Activated CD8-positive, alpha-beta memory T cell treated with anti-CD3 and anti-CD28 coated beads for 36 hours (primary cell): ENCODE data around the gene NOSTRIN. TPM values are rescaled to one million over a fixed set of nuclear protein-coding genes. Genes with fewer than 3 reads are reported as not detected.
"Not testable (repeated sequence)": the region's sequence is repeated elsewhere in the genome, so short reads cannot be mapped to it uniquely, and the experiment has no call there.

Experiments used
- CTCF ChIA-PET: fragments of 350-600 bp; sonication (Branson Sonifier 250); formaldehyde crosslinking; loops from one replicate; lab custom pipeline; 2021; ENCODE audit warnings: antibody characterized with exemption; lab: Charles Lee
- POLR2A ChIA-PET: fragments of 350-600 bp; sonication (Branson Sonifier 250); formaldehyde crosslinking; loops from one replicate; lab custom pipeline; 2021; ENCODE audit warnings: antibody characterized with exemption; lab: Charles Lee
- total RNA-seq, 2 experiments: library from RNA; stranded (reverse); gene quantifications; one replicate each; pipeline ENCODE4 v1.2.3, GENCODE V29; 2021

The NOSTRIN gene
- total RNA-seq, 2 experiments from 2014 or later, result not detected

DNA sequence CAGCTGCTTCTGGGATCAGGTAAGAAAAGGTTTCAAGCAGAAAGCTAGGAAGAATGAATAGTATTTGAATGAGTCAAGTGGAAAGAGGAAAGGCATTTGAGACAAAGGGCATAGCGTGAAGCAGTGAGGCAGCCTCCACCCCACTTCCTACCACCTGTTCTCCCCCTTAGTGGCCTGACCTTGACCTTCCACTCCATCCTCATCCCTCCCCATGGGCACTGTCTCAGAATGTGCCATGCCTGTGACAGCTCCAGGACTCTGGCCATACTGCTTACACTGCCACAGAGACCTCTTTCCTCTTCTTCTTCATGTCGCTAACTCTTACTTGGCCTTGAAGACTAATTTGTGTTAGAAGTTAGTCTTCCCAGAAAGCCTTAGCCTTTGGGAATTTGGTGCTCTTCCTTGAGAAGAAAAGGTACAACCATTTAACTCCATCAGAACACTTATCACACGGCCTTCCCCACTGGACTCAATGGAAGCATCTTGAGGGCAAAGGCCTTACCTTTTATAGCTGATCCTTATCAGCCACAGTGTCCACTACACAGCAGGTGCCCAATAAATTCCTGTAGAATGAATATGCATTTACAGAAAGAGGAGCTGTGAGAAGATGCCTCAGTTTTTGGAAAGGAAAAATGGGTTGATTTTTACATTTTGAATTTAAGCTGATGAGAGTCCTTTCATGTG, 15.2 kb upstream of the NOSTRIN start:
- CTCF ChIA-PET, result no interaction called here

DNA sequence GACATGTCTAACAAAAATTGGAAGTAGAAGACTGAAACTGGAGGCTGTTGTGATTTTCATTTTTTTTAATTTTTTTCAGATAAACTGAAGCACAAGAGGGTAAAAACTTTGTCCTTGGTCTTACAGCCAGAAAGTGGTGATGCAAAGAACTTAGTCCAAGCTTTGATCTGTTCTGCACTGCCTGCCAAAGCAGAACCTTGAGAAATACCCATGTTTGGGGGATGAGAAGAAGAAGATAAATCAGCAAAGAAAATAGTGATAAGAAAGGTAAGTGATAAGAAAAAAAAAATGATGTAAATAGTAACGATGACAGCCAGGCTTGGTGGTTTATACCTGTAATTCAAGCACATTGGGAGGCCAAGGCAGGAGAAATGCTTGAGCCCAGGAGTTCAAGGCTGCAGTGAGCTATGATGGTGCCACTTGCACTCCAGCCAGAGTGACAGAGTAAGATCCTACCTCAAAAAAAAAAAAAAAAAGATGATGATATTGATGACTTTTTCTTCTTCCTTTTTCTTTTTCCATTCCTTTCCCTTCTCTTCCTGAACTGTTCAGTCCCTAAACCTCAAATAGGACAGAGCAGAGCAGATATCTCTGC, 14.6 kb upstream of the NOSTRIN start:
- ChIA-PET POLR2A (no interaction called here), CTCF (no interaction called here)

More for the DNA sequence above, 15.2 kb upstream of the NOSTRIN start:
- POLR2A ChIA-PET, result no interaction called here

DNA sequence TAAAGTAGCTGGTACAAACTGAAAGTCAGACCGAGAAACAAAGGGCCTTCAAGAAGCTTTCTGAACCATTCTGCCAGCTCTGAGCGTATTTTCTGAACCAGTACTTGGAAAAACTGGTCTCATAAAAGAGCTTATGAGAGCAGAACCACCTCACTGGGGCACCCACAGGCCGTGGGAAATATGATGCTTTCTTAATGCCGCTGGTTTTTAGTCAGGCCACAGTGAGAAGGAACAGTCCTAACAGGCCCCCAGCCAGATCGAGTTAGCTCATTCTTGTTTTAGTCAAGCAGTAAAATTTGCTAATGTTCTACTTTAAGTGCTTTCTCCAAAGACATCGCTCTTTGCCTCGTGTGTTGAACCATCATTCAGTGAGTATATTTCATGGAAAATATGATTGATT, 12.7 kb upstream of the NOSTRIN start:
- CTCF ChIA-PET, result no interaction called here
- POLR2A ChIA-PET, result no interaction called here

DNA sequence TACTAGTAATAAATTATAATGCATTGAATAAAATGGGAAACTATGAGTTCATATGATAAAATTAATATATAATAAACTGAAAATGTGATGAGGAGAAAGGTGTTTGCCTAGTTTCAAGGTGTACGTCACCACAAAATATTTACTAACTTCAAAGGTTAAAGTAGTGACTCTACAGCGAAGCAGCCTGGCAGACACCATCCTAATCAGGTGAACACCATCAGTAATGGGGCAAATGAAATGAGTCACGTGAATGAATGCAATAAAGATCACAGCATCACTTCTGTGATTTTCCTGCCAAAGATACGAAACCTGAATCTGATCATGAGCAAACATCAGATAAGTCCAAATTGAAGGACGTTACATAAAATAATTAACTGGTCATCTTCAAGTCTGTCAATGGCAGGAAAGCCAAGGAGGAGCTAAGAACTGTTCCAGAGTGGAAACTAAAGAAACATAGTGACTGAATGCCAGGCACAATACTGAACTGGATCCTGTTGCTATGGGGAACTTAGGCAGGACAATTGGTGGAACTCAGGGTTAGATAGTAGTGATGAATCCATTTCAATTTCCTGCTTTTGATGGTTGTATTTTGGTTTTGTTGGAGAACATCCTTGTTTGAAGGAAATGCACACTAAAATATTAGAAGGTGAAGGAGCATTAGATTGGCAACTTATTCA, 12.1 kb upstream of the NOSTRIN start:
- ChIA-PET POLR2A (no interaction called here), CTCF (no interaction called here)

DNA sequence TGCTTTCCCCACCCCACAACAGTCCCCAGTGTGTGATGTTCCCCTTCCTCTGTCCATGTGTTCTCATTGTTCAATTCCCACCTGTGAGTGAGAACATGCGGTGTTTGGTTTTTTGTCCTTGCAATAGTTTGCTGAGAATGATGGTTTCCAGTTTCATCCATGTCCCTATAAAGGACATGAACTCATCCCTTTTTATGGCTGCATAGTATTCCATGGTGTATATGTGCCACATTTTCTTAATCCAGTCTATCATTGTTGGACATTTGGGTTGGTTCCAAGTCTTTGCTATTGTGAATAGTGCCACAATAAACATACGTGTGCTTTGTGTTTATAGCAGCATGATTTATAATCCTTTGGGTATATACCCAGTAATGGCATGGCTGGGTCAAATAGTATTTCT, 11.3 kb upstream of the NOSTRIN start:
- POLR2A ChIA-PET, CTCF ChIA-PET: not testable (repeated sequence)

DNA sequence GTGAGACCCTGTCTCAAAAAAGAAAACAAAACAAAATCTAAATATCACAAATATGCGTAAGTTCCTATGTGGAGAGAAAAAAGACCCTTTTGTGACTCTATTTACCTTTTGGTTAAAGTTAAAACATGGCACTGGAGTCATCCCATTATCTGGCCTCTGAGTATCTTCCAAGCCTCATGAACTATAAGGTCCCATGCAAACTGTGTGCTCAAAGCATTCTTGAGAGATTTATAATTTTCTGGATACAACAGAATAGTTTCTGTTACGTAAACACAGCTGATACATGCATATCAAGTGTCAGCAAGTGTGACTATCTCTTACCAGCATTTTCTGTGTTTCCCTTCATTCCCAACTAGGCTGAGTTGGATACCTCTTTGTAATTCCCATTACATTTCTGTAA, 8.8 kb upstream of the NOSTRIN start:
- POLR2A ChIA-PET, result no interaction called here
- CTCF ChIA-PET, result no interaction called here

DNA sequence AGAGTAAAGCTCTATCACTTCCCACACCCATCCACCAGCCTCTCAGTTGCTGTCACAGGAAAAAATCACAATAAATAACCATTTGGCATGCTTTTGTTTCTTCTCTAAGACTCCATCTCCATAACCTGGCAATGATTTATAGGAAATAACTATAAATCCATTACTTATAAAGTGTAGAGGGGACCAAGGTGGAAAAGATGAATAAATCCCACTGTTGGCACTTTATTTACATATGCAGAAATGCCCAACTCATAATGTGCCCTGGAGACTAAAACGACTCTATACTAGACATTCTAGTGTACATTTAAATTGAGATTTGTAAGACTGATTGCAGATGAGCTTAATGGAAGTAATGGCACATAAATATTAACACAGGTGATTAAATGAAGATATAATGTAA, 7.5 kb upstream of the NOSTRIN start:
- POLR2A ChIA-PET, result no interaction called here

DNA sequence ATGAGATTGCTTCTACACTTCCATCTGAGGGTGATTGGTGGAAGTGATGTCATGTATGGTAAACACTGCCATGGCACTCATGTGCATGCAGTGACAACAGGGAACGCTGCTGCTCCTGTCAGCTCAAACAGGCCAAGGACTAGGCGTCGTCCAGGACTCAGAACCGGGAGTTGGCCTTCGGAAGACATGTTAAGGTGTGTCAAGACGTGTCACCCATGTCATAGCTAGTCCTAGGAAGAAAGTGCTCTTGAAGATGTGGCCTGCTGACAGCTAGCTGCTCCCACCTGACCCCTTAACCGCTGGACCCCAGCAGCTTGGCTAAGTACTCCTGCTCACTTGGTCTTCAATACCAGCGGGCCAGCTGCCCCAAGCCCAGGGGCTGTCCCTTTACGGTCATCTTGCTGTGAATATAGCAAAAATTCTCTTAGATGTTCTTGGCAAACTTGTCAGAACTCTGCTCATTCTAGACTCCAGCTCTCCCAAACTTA, 6.3 kb upstream of the NOSTRIN start:
- ChIA-PET POLR2A (no interaction called here), CTCF (interaction anchor here (0.6 kb wide), 1 partner anchor 82 kb away, joined by 3 read pairs; no protein-coding TSS in a partner anchor)

More for the DNA sequence above, 7.5 kb upstream of the NOSTRIN start:
- CTCF ChIA-PET, result no interaction called here

DNA sequence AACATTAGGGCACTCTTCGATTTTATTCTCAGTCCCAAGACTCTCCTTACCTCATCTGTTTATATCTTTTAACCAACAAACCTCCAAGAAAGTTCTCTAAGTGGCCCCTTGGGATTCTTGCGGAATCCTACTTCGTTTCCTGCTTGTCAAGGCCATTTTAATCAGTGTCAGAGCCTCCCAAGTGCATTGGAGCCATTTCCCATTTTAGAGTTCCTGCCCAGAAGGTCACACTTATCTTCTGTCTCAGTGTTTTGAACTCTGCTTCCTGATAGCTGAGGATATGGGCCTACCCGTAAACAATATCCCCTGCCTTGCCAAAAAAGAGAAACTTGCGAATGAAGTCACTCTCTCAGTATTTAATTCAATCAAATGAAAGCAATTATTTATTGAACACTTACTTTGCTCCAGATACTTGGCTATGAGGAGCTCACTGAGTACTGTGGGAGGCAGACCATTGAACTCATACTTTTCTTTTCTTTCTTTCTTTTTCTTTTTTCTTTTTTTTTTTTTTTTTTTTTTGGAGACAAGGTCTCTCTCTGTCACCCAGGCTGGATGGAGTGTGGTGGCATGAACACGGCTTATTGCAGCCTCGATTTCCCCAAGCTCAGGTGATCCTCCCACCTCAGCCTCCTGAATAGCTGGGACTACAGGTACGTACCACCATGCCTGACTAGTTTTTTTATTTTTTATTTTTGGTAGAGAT, 5.7 kb upstream of the NOSTRIN start:
- CTCF ChIA-PET, result interaction anchor here (0.6 to 0.7 kb wide), 2 partner anchors 83 to 651 kb away, joined by 3 read pairs; no protein-coding TSS in a partner anchor
- POLR2A ChIA-PET, result no interaction called here

DNA sequence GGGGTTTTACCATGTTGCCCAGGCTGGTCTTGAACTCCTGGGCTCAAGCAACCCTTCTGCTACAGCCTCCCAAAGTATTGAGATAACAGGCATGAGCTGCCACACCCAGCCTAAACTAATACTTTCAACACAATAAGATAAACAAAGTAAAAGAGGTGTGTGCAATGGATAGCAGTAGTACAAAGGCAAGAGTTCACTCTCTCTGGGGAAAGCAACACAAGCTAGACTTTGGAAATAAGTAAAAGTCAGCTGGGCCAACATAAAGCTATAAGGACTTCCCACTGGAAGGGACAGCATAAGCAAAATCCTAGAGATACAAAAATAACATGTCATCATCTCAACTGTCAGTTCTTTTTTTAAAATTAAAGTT, 5.2 kb upstream of the NOSTRIN start:
- CTCF ChIA-PET, result interaction anchor here (0.7 kb wide), 1 partner anchor 650 kb away, joined by 3 read pairs; no protein-coding TSS in a partner anchor
- POLR2A ChIA-PET, result no interaction called here

DNA sequence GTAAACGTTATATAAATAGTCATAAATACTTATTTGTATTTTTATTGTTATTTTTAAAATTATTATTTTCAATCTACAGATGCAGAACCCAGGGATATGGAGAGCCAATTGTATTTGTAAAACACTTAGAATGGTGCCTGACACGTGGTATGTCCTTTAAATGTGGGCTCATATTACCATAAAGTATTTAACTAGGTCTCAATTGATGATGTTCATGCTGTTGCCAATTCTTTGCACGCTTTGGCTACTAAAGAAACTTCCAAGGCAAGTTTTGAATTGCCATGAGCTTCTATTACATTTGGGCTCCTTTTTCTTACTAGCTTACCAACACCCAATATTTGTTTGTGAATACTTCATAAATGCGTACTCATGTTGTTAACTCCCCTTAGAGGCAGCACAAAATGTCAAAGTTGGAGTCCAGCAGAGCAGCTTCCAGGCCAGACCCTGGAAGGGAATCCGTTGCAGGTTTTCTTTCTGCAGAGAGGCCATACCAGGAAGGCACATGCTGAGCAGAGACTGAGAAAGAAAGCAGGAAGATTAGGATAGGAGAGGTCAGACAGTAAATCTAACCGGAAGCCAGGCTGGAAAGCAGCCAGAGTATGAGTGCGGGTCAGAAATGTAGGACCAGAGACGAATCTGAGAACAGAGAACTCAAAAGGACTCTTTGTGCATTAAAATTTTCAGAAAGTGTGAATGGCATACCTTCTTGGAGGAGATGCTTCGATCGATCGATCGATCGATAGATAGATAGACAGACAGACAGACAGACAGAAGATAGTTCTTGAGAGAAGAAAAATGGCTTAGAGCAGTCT, 4.2 kb upstream of the NOSTRIN start:
- ChIA-PET CTCF (no interaction called here), POLR2A (no interaction called here)

DNA sequence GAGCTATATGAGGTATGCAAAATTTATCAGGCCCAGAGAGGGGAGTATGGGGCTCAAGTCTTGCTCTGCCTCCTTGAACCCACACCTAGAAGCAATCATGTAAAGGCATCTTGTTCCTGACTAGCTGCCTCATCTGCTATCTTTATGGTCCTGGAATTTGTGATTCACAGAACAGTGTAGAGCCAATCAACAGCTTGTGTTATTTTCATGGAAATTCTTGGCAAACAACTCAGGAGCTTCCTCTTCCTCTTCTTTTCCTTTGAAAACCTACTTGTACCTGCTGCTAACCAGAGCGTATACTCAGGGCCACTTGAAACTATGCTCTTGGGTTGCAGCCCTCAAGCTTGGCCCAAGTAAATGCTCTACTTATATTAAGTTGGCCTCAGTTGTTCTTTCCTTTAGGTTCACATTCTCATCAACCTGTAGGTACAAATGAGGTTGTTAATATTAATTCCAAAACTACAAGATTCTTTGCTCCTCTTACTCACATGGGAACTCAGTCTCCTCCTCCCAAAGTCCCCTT, 3.5 kb upstream of the NOSTRIN start:
- CTCF ChIA-PET, result no interaction called here

DNA sequence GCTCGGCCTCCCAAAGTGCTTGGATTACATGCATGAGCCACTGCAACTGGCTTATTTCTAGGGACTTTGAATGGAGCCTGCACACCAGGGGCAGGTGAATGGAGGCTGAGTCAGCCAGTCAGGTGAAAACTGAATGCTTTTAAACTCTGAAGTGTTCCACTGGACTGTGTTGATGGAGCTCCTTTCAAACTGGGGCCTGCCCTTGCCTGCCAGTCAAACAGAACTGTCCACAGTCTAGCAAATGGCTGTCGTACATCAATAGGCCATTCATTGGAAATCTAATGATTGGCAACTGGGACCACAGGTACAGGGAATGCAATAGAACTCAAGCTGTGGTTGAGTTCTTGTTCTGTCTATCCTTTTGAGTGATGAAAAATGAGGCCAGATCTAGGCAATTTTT, 966 bp upstream of the NOSTRIN start:
- POLR2A ChIA-PET, result no interaction called here
- CTCF ChIA-PET, result no interaction called here

More for the DNA sequence above, 3.5 kb upstream of the NOSTRIN start:
- POLR2A ChIA-PET, result no interaction called here

DNA sequence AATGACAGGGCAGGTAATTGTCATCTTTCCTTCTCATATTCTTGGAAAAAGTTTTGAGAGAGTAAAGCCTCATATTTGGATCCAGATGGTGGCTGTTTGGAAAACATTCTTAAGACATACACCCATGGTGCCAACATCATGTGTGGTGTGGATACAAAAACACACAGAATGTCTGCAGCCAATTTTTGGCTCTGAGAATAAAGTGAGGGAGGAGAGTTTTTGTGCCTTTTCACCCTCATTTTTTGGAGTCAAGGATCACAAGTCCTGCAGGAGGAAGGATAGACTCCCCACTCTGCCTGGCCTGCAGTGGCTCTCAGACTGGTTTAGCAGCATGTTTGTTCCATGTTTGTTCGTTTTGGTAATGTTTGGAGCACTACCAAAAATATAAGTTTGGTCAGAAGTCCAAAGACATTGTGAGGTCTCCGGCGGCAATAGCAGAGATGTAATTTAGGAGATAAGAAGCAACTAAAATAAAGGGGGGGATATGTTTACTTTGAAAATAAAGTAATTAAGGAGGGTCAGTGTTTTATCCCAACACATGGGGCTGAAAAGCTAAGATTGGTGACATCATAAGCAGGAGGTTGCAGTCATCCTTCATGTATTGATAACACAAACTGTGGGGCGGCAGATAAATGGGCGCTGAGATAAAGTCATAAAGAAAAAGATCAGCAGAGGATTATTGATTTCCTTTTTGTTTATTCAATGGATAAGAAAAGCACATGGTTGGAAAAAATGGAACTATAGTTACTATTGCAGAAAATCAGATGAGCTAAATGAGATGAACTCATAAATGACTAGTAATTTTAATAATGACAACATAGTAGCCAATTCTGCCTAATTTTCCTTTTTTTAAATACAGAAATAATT, 655 bp downstream of the NOSTRIN start:
- CTCF ChIA-PET, result no interaction called here

DNA sequence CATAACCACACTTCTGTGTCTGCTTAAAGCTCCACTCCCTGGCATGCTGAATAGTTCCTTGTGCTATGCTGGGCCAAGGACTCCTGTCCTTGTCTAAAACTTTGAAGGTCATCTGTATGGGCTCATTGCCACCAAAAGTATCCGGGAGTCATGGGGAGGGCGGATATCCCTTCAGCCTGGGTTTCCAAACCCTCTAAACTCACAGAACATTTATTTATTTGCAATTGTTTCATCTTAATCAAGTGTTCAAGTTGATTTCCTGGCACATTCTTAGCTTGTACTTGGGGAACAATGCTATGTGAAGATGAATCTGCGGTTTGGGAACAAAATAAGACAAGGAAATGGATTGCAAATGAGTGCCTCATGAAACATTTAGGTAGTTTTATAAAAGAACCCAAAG, 1.8 kb downstream of the NOSTRIN start:
- ChIA-PET CTCF (no interaction called here), POLR2A (no interaction called here)

More for the DNA sequence above, 655 bp downstream of the NOSTRIN start:
- POLR2A ChIA-PET, result no interaction called here

DNA sequence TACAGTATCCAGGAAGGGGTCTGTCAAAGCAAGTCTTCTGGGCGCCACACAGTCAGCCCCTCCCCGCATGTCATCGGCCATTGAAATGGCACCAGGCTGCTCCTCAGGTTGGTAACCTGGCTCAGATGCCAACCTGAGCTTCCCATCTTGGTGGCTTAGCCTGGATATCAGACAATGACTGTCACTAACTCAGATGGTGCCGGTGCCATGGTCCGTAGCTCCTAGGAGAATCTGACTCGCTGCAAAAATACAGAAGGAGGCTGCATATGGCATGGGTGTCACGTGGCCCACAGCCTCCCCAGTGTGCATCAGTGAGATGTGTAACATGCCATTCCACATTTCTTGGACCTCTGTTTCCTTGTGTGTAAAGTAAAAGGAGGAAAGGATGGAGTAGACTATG, 3.2 kb downstream of the NOSTRIN start:
- CTCF ChIA-PET, result no interaction called here

DNA sequence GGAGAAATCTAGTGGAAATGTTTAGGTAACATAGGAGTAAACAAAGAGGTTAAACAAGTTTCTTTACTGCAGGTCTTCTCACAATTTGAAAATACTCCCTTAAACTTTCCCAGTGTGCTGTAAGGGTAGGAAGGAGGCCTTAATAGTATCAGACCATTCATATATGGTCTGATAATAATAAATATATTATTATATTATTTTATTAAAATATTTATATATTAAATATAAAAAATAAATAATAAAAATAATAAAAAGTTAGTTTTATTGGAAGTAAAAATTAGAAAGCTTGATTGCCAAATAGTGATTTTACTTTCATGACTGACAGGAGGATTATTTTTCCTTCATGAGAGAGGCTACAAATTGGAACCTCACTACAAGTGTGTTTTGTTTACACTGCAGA, 7.1 kb downstream of the NOSTRIN start:
- ChIA-PET POLR2A (no interaction called here), CTCF (no interaction called here)

More for the DNA sequence above, 3.2 kb downstream of the NOSTRIN start:
- POLR2A ChIA-PET, result no interaction called here

DNA sequence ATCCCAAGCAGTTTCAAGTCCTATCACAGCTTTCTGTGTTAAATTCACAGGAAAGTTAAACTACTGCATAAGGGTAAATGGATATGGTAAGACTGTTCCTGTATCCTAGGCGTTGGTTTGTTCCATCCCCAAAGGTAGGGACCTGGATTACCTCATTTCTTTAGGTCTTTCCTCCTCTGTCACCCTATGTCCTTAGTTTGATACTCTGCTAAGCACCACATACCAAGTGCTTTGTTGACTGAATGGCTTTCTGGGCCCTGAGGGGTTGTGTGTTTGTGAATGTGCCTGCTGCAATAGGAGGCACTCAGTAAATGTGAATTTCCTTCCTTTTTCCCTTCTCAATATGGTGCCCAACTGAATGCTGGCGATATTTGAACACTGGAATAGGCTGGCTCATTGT, 7.8 kb downstream of the NOSTRIN start:
- POLR2A ChIA-PET, result no interaction called here
- CTCF ChIA-PET, result no interaction called here
